Middle frontal gyrus (tissue), 1 donor: ENCODE results near the gene QSOX2.

ENCODE experiments used
- DNase-seq: peaks from one replicate; pipeline ENCODE4 v3.0.0-alpha.2; 2015; ENCODE audit warnings: low spot score; ENCODE audit errors: extremely low spot score

The QSOX2 gene

GRCh38 chr9:136265561-136266355 lies 20.1 kb upstream of the QSOX2 start:
- no peak for DNase-seq

- no peak for DNase-seq
These were observed 19.1 kb upstream of the QSOX2 start for GRCh38 chr9:136264441-136265405.

GRCh38 chr9:136264031-136264430 lies 18.4 kb upstream of the QSOX2 start:
- no peak for DNase-seq

- no peak for DNase-seq
These were observed 17.1 kb upstream of the QSOX2 start for GRCh38 chr9:136262671-136263178.

- DNase-seq = no peak
These were observed 16.2 kb upstream of the QSOX2 start for GRCh38 chr9:136261686-136262430.

GRCh38 chr9:136260936-136261472 lies 15.4 kb upstream of the QSOX2 start:
- DNase-seq = no peak

GRCh38 chr9:136260521-136260920 lies 14.9 kb upstream of the QSOX2 start:
- no peak for DNase-seq

GRCh38 chr9:136259836-136260235 lies 14.2 kb upstream of the QSOX2 start:
- no peak for DNase-seq

GRCh38 chr9:136259517-136259813 lies 13.9 kb upstream of the QSOX2 start:
- DNase-seq = no peak

- DNase-seq = no peak
These were observed 13.3 kb upstream of the QSOX2 start for GRCh38 chr9:136258786-136259516.

GRCh38 chr9:136258299-136258625 lies 12.7 kb upstream of the QSOX2 start:
- no peak for DNase-seq

GRCh38 chr9:136257381-136258298 lies 12.0 kb upstream of the QSOX2 start:
- DNase-seq = no peak

GRCh38 chr9:136255896-136256890 lies 10.6 kb upstream of the QSOX2 start:
- no peak for DNase-seq

- DNase-seq = no peak
These were observed 9.5 kb upstream of the QSOX2 start for GRCh38 chr9:136255166-136255538.

- no peak for DNase-seq
These were observed 9.0 kb upstream of the QSOX2 start for GRCh38 chr9:136254381-136255165.

GRCh38 chr9:136253246-136254130 lies 7.9 kb upstream of the QSOX2 start:
- no peak for DNase-seq

GRCh38 chr9:136252846-136253245 lies 7.2 kb upstream of the QSOX2 start:
- no peak for DNase-seq
